ENCODE data around the gene SNX7.

- TF ChIP-seq RAD21 (IDR thresholded peaks at IDR 0.05; ENCODE audit: low read depth): no peak
- TF ChIP-seq, protein P1, sequence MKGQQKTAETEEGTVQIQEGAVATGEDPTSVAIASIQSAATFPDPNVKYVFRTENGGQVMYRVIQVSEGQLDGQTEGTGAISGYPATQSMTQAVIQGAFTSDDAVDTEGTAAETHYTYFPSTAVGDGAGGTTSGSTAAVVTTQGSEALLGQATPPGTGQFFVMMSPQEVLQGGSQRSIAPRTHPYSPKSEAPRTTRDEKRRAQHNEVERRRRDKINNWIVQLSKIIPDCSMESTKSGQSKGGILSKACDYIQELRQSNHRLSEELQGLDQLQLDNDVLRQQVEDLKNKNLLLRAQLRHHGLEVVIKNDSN (IDR thresholded peaks at IDR 0.05): no peak
These were observed 41.5 kb downstream of the SNX7 start for GRCh38 chr1:98702976-98703375.

All from Ishikawa (cell line).